IMR-90 (cell line): ENCODE results near the gene KRTAP6-2. TPM values are rescaled to one million over a fixed set of nuclear protein-coding genes. Genes with fewer than 3 reads are reported as not detected.

Source experiments
- ATAC-seq: fragments of 200-7000 bp; cut with Tn5 transposase; 2 replicates; pipeline ENCODE4 v1.9.1; 2020; ENCODE audit warnings: low read depth, mild to moderate bottlenecking, moderate library complexity
- BruUV-seq: library from RNA; stranded (reverse); fragments of 400-500 nt; replicated peaks from 2 replicates; lab custom pipeline; 2021; lab: Mats Ljungman, UMichigan
- CTCF ChIA-PET: fragments of 300-600 bp; formaldehyde crosslinking; extraction: SDS; loops from one replicate; lab custom pipeline; 2021; ENCODE audit warnings: antibody characterized with exemption; lab: Yijun Ruan, JAX
- POLR2A ChIA-PET: fragments of 300-600 bp; sonication (Branson Sonifier 250); formaldehyde crosslinking; loops from one replicate; lab custom pipeline; 2022; ENCODE audit warnings: antibody characterized with exemption; ENCODE audit not compliant: unreplicated experiment; lab: Charles Lee
- DNase-seq: peaks from one replicate; pipeline ENCODE4 v3.0.0; 2013
- H2AFZ ChIP-seq: replicated peaks from 2 replicates; pipeline ENCODE3; 2013; ENCODE audit warnings: low read length, mild to moderate bottlenecking; ENCODE audit not compliant: poor library complexity
- H2AK5ac ChIP-seq: 2 replicates; pipeline ENCODE4 v1.6.1; 2013; ENCODE audit warnings: low read depth, low read length, inconsistent platforms
- H2AK9ac ChIP-seq: replicated peaks from 2 replicates; pipeline ENCODE3; 2013; ENCODE audit warnings: mild to moderate bottlenecking, low read depth, low read length, moderate library complexity; ENCODE audit not compliant: poor library complexity
- H2BK120ac ChIP-seq: 2 replicates; pipeline ENCODE4 v1.6.1; 2013; ENCODE audit warnings: low read depth, low read length, inconsistent platforms
- H2BK15ac ChIP-seq: 3 replicates; pipeline ENCODE4 v1.6.1; 2013; ENCODE audit warnings: low read depth, low read length, inconsistent platforms
- H2BK20ac ChIP-seq: 2 replicates; pipeline ENCODE4 v1.6.1; 2013; ENCODE audit warnings: low read depth, mild to moderate bottlenecking, inconsistent platforms, low read length, moderate library complexity
- H2BK5ac ChIP-seq: 2 replicates; pipeline ENCODE4 v1.6.1; 2013; ENCODE audit warnings: mild to moderate bottlenecking, low read depth, low read length, inconsistent platforms; ENCODE audit not compliant: poor library complexity, severe bottlenecking
- H3K14ac ChIP-seq: replicated peaks from 2 replicates; pipeline ENCODE4 v1.6.1; 2013; ENCODE audit warnings: low read depth, low read length, inconsistent platforms
- H3K18ac ChIP-seq: 2 replicates; pipeline ENCODE4 v1.6.1; 2013; ENCODE audit warnings: low read depth, low read length, control low read depth
- H3K23ac ChIP-seq: 2 replicates; pipeline ENCODE4 v1.6.1; 2013; ENCODE audit warnings: low read depth, low read length, inconsistent platforms
- H3K27ac ChIP-seq: 2 replicates; pipeline ENCODE4 v1.5.1; 2013; ENCODE audit warnings: mild to moderate bottlenecking, control low read depth, low read length; ENCODE audit not compliant: insufficient read depth
- H3K27me3 ChIP-seq: 2 replicates; pipeline ENCODE4 v1.6.1; 2013; ENCODE audit warnings: low read length; ENCODE audit not compliant: control insufficient read depth, insufficient read depth
- H3K36me3 ChIP-seq: 2 replicates; pipeline ENCODE4 v1.6.1; 2013; ENCODE audit warnings: low read length, mixed read lengths; ENCODE audit not compliant: control insufficient read depth, insufficient read depth
- H3K4ac ChIP-seq: 2 replicates; pipeline ENCODE4 v1.6.1; 2013; ENCODE audit warnings: low read depth, low read length, inconsistent platforms
- H3K4me1 ChIP-seq: 2 replicates; pipeline ENCODE4 v1.6.1; 2013; ENCODE audit warnings: low read length, mixed read lengths; ENCODE audit not compliant: control insufficient read depth, insufficient read depth
- H3K4me2 ChIP-seq: 2 replicates; pipeline ENCODE4 v1.6.1; 2013; ENCODE audit warnings: low read depth, mild to moderate bottlenecking, control low read depth, low read length, moderate library complexity
- H3K4me3 ChIP-seq: 2 replicates; pipeline ENCODE4 v1.5.1; 2013; ENCODE audit warnings: low read depth, mild to moderate bottlenecking, control low read depth, low read length, moderate library complexity; ENCODE audit not compliant: insufficient read depth
- H3K56ac ChIP-seq: 2 replicates; pipeline ENCODE4 v1.6.1; 2013; ENCODE audit warnings: low read length, inconsistent platforms; ENCODE audit not compliant: insufficient read depth; ENCODE audit errors: extremely low read depth
- H3K79me1 ChIP-seq, 2 experiments: 2 replicates each; pipeline ENCODE4 v1.6.1; 2013; ENCODE audit warnings: low read length in 2 of 2, inconsistent platforms in 1 of 2, low read depth in 1 of 2
- H3K9ac ChIP-seq: 2 replicates; pipeline ENCODE4 v1.6.1; 2013; ENCODE audit warnings: low read depth, low read length, control low read depth
- H3K9me1 ChIP-seq: 2 replicates; pipeline ENCODE4 v1.6.1; 2013; ENCODE audit warnings: low read length, inconsistent platforms; ENCODE audit not compliant: insufficient read depth
- H3K9me3 ChIP-seq: 2 replicates; pipeline ENCODE4 v1.6.1; 2013; ENCODE audit warnings: low read length; ENCODE audit not compliant: control insufficient read depth, insufficient read depth
- H4K20me1 ChIP-seq: 2 replicates; pipeline ENCODE4 v1.6.1; 2013; ENCODE audit warnings: low read length, inconsistent platforms; ENCODE audit not compliant: insufficient read depth
- H4K5ac ChIP-seq: 2 replicates; pipeline ENCODE4 v1.6.1; 2013; ENCODE audit warnings: mild to moderate bottlenecking, low read depth, low read length, control low read depth
- H4K8ac ChIP-seq, 2 experiments: 2 replicates each; pipeline ENCODE4 v1.6.1; 2013; ENCODE audit warnings: low read depth in 2 of 2, low read length in 2 of 2, control low read depth in 1 of 2, inconsistent platforms in 1 of 2
- H4K91ac ChIP-seq: 2 replicates; pipeline ENCODE4 v1.6.1; 2013; ENCODE audit warnings: low read depth, low read length, inconsistent platforms; ENCODE audit not compliant: insufficient read depth
- BHLHE40 ChIP-seq: fragments of 150-350 bp; IDR thresholded peaks from 2 replicates; pipeline ENCODE4 v1.6.1; 2016; ENCODE audit warnings: mild to moderate bottlenecking, low read depth, low read length
- CEBPB ChIP-seq: IDR thresholded peaks from 2 replicates; pipeline ENCODE4 v1.6.1; 2012; ENCODE audit warnings: low read depth, low read length, improper control_type of control experiment
- CHD1 ChIP-seq: IDR thresholded peaks from 2 replicates; pipeline ENCODE4 v1.6.1; 2012; ENCODE audit warnings: low read depth, low read length, improper control_type of control experiment
- FOS ChIP-seq: fragments of 150-350 bp; IDR thresholded peaks from 2 replicates; pipeline ENCODE4 v1.6.1; 2016; ENCODE audit warnings: low read depth, low read length
- MAFK ChIP-seq: IDR thresholded peaks from 2 replicates; pipeline ENCODE4 v1.6.1; 2012; ENCODE audit warnings: low read depth, low read length, improper control_type of control experiment
- MAZ ChIP-seq: IDR thresholded peaks from 2 replicates; pipeline ENCODE4 v1.6.1; 2012; ENCODE audit warnings: low read depth, mild to moderate bottlenecking, low read length, improper control_type of control experiment, moderate library complexity, borderline replicate concordance
- MXI1 ChIP-seq: IDR thresholded peaks from 2 replicates; pipeline ENCODE4 v1.6.1; 2012; ENCODE audit warnings: low read depth, mild to moderate bottlenecking, low read length, moderate library complexity, borderline replicate concordance
- NFE2L2 ChIP-seq: fragments of 150-350 bp; IDR thresholded peaks from 2 replicates; pipeline ENCODE4 v1.6.1; 2016; ENCODE audit warnings: low read depth, mild to moderate bottlenecking, low read length
- POLR2A ChIP-seq: IDR thresholded peaks from 2 replicates; pipeline ENCODE4 v1.6.1; 2012; ENCODE audit warnings: mild to moderate bottlenecking, low read depth, low read length
- RAD21 ChIP-seq: IDR thresholded peaks from 2 replicates; pipeline ENCODE4 v1.6.1; 2012; ENCODE audit warnings: low read length, improper control_type of control experiment
- RCOR1 ChIP-seq: IDR thresholded peaks from 2 replicates; pipeline ENCODE4 v1.6.1; 2012; ENCODE audit warnings: mild to moderate bottlenecking, low read length, improper control_type of control experiment; ENCODE audit not compliant: insufficient replicate concordance
- RFX5 ChIP-seq: IDR thresholded peaks from 2 replicates; pipeline ENCODE4 v1.8.0; 2012; ENCODE audit warnings: low read depth, mild to moderate bottlenecking, low read length, moderate library complexity
- SMC3 ChIP-seq: fragments of 150-350 bp; IDR thresholded peaks from 2 replicates; pipeline ENCODE4 v1.6.1; 2016; ENCODE audit warnings: low read depth, mild to moderate bottlenecking, antibody characterized with exemption, low read length, moderate library complexity
- WGBS, 2 experiments: methylation state at CpG; one replicate each; pipeline versions ENCODE4 v1.1.5 to v1.1.7; 2013; ENCODE audit warnings: missing lambda C conversion rate in 2 of 2; ENCODE audit not compliant: insufficient read length in 1 of 2; ENCODE audit errors: extremely low coverage in 2 of 2; 5-methylcytosine and 5-hydroxymethylcytosine counted together
- dilution Hi-C: fragments of 300-500 bp; cut with HindIII; formaldehyde crosslinking; loops from one replicate; pipeline ENCODE4 v1.14.3; 2018; ENCODE audit warnings: low sequenced_read_pairs; ENCODE audit not compliant: unreplicated experiment
- in situ Hi-C: fragments of 300-500 bp; cut with MboI; formaldehyde crosslinking; loops from 3 replicates; pipeline ENCODE4 v1.14.3; 2019; ENCODE audit warnings: low sequenced_read_pairs, inconsistent platforms, mixed read lengths
- intact Hi-C: fragments of 100-400 bp; cut with micrococcal nuclease; formaldehyde crosslinking; loops from 2 replicates; pipeline ENCODE4 v1.10.0; 2022
- polyA plus RNA-seq, 3 experiments: library from polyadenylated mRNA; depleted of rRNA; stranded (reverse); fragments of >200 nt; gene quantifications; 2 replicates each; pipeline ENCODE4 v1.2.3, GENCODE V29; 2012; ENCODE audit warnings: low replicate concordance in 1 of 3
- total RNA-seq: library from RNA; depleted of rRNA; stranded (reverse); fragments of >200 nt; gene quantifications from 2 replicates; pipeline ENCODE4 v1.2.3, GENCODE V29; 2012
- TF ChIP-seq, protein P1 (sequence below): fragments of 150-350 bp; IDR thresholded peaks from 2 replicates; pipeline ENCODE4 v1.6.1; 2016; ENCODE audit warnings: low read depth, mild to moderate bottlenecking, low read length, moderate library complexity, borderline replicate concordance
- TF ChIP-seq, protein P2 (sequence below): fragments of 150-350 bp; IDR thresholded peaks from 2 replicates; pipeline ENCODE4 v1.6.1; 2017; ENCODE audit warnings: mild to moderate bottlenecking, antibody characterized with exemption, low read length, low read depth
- TF ChIP-seq, protein P3 (sequence below): conservative IDR thresholded peaks from 2 replicates; pipeline ENCODE4 v1.5.1; 2012; ENCODE audit warnings: mild to moderate bottlenecking, low read depth, low read length, improper control_type of control experiment

Gene KRTAP6-2
- total and polyA plus RNA-seq, 2 of the 4 experiments (the other 2 are of a cell fraction) = not detected

DNA sequence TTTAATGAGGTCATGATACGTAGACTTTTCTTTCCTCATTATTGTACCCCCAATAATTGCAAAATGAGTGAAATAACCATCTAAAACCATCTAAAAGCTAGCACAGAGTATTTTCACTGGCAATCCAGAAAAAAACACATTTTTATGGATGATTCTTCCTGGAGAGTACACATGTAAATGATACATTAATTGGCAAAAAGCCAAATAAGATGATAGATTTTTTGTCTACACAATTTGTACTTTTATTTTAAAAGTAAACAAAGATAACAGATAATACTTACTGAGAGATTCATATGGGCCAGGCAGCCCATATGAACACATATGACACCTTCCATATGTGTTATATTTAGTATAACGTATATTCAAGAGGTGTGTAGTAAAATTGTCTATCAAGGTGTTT lies 35.1 kb downstream of the KRTAP6-2 start:
- Histone ChIP-seq H3K27me3 (no peaks in the 10 kb centered on the region), H4K8ac (no peak overlapping the region), H3K4me2 (no peak overlapping the region), H2BK20ac (no peak overlapping the region), H2AK9ac (no peak overlapping the region), H3K56ac (no peak overlapping the region), H4K5ac (no peak overlapping the region), H2AFZ (no peak overlapping the region), H4K20me1 (no peaks in the 10 kb centered on the region), H3K14ac (no peak overlapping the region), H3K79me1 (no peaks in the 10 kb centered on the region), H2BK5ac (no peak overlapping the region), H3K9me3 (peaks cover 4% of the 10 kb centered on the region; the same call in 1 of the 2 replicates), H3K36me3 (no peaks in the 10 kb centered on the region), H3K18ac (no peak overlapping the region), H4K91ac (no peak overlapping the region), H3K4me3 (no peak overlapping the region), H3K4ac (no peak overlapping the region), H2BK120ac (no peak overlapping the region), H3K4me1 (no peaks in the 10 kb centered on the region), H2BK15ac (no peak overlapping the region), H3K27ac (no peak overlapping the region), H2AK5ac (no peak overlapping the region), H3K23ac (no peak overlapping the region), H3K9me1 (no peaks in the 10 kb centered on the region), H3K9ac (no peak overlapping the region)
- no TSS peak for BruUV-seq
- ChIA-PET POLR2A (no interaction called here), CTCF (no interaction called here)
- ATAC-seq (no peak), DNase-seq (no peak)
- intact Hi-C loops (no loop called here), in situ Hi-C loops (no loop called here), dilution Hi-C loops (no loop called here)
- TF ChIP-seq CHD1 = no peak
- TF ChIP-seq, protein P1, sequence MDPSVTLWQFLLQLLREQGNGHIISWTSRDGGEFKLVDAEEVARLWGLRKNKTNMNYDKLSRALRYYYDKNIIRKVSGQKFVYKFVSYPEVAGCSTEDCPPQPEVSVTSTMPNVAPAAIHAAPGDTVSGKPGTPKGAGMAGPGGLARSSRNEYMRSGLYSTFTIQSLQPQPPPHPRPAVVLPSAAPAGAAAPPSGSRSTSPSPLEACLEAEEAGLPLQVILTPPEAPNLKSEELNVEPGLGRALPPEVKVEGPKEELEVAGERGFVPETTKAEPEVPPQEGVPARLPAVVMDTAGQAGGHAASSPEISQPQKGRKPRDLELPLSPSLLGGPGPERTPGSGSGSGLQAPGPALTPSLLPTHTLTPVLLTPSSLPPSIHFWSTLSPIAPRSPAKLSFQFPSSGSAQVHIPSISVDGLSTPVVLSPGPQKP = no peak
- no peak for TF ChIP-seq FOS
- no peak for TF ChIP-seq POLR2A
- TF ChIP-seq, protein P2, sequence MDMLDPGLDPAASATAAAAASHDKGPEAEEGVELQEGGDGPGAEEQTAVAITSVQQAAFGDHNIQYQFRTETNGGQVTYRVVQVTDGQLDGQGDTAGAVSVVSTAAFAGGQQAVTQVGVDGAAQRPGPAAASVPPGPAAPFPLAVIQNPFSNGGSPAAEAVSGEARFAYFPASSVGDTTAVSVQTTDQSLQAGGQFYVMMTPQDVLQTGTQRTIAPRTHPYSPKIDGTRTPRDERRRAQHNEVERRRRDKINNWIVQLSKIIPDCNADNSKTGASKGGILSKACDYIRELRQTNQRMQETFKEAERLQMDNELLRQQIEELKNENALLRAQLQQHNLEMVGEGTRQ = no peak
- TF ChIP-seq MAZ = no peak
- TF ChIP-seq CEBPB = no peak
- no peak for TF ChIP-seq MXI1
- no peak for TF ChIP-seq SMC3
- no peak for TF ChIP-seq RFX5
- TF ChIP-seq, protein P3, sequence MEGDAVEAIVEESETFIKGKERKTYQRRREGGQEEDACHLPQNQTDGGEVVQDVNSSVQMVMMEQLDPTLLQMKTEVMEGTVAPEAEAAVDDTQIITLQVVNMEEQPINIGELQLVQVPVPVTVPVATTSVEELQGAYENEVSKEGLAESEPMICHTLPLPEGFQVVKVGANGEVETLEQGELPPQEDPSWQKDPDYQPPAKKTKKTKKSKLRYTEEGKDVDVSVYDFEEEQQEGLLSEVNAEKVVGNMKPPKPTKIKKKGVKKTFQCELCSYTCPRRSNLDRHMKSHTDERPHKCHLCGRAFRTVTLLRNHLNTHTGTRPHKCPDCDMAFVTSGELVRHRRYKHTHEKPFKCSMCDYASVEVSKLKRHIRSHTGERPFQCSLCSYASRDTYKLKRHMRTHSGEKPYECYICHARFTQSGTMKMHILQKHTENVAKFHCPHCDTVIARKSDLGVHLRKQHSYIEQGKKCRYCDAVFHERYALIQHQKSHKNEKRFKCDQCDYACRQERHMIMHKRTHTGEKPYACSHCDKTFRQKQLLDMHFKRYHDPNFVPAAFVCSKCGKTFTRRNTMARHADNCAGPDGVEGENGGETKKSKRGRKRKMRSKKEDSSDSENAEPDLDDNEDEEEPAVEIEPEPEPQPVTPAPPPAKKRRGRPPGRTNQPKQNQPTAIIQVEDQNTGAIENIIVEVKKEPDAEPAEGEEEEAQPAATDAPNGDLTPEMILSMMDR = no peak
- TF ChIP-seq BHLHE40 = no peak
- TF ChIP-seq RAD21 = no peak
- TF ChIP-seq NFE2L2 = no peak
- TF ChIP-seq RCOR1 = no peak
- no peak for TF ChIP-seq MAFK
- WGBS, 2 experiments = no CpG with 5 or more reads among the region's 2 CpGs
